Stimulated activated CD4-positive, alpha-beta T cell treated with anti-CD3 and anti-CD28 coated beads, TNF-alpha, amount 100 ng/mL, for 1 hour (primary cell): ENCODE measurements around the gene FBXO38.
A peak's percentile ranks its signal among the peaks of the same experiment; 100 is the strongest.

Experiments used
- DNase-seq, 3 donors: peaks; one replicate each; pipeline ENCODE4 v3.0.0-alpha.2; 2020; ENCODE audit warnings: low read depth in 3 of 3, low spot score in 1 of 3

Gene FBXO38

GRCh38 chr5:148383564-148384379, at the start of gene FBXO38:
TSS of gene FBXO38 (plus strand) at chr5:148383958. CDS start at chr5:148394777, 10,819 bp downstream.
- DNase-seq: peak; percentile 88 to 93 (median 92)

GRCh38 chr5:148335259-148335658, 48.5 kb upstream of the FBXO38 start, which contains the start of gene SPINK9:
TSS of gene SPINK9 (plus strand) at chr5:148335559. CDS start at chr5:148335614, 55 bp downstream.
- DNase-seq: no peak

- no peak for DNase-seq
Measured at GRCh38 chr5:148336704-148337435, 46.9 kb upstream of the FBXO38 start.

- no peak for DNase-seq
Measured at GRCh38 chr5:148342371-148343045, 41.2 kb upstream of the FBXO38 start.

DNA sequence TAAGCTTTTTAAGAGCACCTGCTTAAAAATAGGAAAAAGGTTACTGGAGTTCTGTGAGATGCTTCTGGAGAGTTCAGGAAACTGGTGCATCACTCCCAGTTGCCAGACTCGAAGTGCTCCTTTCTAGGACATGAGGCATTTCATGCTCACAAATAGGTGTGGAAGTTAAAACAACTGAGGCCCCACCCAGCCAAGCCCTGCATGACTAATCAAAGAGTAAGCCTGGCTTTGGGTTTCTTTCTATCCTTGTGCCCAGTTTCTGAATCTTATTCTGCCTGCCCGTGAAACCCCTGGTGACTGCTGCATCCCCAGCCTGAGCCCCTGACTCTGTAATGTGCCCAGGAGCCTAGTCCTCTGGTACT, 40.7 kb upstream of the FBXO38 start:
- DNase-seq: no peak

GRCh38 chr5:148343603-148344487, 39.9 kb upstream of the FBXO38 start:
- DNase-seq: no peak

GRCh38 chr5:148347706-148348105, 36.1 kb upstream of the FBXO38 start:
- no peak for DNase-seq

DNA sequence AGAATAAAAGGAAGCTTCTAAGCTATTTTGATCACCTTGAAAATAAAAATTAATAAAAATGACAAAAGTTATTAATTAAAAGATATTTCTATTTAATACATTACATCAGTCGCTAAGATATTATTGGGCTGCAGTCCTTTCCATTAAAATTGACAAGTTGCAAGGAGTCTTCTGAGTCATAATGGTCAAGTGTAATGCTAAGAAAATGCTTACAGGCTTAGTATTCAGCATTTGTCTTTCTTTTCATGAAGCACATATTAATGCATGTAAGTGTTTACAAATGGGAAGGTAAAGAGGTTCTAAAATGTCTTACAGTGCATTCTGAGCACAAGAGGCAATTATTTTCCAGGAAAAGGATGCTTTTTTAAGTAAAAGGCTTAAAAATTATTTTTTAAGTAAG, 31.1 kb upstream of the FBXO38 start:
- no peak for DNase-seq

DNA sequence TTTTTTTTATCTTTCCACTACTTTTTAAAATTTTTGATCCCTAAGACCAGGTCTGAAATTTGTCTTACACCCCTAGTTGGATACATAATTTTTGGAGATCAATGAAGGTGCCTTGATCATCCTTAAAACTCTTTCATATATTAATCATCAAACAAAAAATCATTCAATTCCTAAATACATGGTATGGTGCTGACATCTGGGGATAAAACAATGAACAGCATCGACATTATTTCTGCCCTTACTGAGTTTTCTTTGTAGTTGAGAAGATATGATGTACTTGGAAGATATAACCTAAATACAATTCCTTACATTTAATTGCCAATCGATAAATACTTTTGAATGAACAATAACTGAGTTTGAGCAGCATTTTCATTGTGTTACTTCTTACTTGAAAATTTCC, 30.1 kb upstream of the FBXO38 start:
- DNase-seq: no peak

- no peak for DNase-seq
Measured at GRCh38 chr5:148364343-148364742, 19.4 kb upstream of the FBXO38 start.

GRCh38 chr5:148368299-148368698, 15.5 kb upstream of the FBXO38 start:
- no peak for DNase-seq

GRCh38 chr5:148372166-148372725, 11.5 kb upstream of the FBXO38 start:
- DNase-seq: no peak

GRCh38 chr5:148372893-148373292, 10.9 kb upstream of the FBXO38 start:
- DNase-seq: no peak

- DNase-seq: no peak
Measured at GRCh38 chr5:148374690-148375360, 8.9 kb upstream of the FBXO38 start.

DNA sequence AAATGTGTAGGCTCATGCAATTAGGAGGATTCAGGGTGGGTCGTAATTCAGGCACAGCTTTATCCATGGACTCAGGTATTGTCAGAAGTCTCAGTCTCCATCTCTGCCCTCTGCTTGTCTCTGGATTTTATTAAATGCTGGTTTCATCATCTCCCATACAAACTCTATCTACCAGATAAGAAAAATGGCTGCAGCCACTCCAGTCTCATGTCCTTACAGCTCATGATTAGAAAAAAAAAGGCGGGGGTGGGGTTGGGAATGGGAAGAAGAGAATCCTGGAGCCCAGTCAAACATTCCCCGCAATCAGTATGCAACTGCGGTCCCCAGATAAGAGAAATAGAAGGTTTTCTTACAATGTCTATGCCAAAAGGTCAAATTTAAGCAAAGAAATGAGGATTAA, 7.6 kb upstream of the FBXO38 start:
- DNase-seq: no peak

DNA sequence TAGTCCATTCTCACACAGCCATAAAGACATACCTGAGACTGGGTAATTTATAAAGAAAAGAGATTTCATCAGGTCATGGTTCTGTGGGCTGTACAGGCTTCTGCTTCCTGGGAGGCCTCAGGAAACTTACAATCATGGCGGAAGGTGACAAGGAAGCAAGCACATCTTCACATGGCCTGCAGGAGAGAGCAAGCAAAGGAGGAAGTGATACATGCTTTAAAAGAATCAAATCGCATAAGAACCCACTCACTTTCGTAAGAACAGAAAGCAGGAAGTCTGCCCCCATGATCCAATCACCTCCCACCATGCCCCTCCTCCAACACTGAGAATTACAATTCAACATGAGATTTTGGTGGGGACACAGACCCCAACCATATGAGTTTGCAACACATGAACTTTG, 5.1 kb upstream of the FBXO38 start:
- no peak for DNase-seq

DNA sequence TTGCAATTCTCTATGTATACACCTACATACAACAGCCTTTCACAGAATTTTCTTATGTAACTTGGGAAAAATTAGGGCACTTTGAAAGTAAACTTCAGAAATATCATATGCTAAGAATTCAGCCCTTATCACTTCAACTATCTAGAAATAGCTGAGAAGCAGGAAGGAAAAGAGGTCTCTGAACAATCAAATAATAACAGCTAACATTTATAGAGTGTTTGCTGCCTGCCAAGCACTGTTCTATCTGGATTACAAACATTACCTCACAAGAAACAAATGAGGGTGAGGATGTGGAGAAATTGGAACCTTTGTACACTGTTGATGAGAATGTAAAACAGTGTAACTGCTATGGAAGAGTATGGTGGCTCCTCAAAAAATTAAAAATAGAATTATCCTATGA, 4.4 kb upstream of the FBXO38 start:
- DNase-seq: no peak

DNA sequence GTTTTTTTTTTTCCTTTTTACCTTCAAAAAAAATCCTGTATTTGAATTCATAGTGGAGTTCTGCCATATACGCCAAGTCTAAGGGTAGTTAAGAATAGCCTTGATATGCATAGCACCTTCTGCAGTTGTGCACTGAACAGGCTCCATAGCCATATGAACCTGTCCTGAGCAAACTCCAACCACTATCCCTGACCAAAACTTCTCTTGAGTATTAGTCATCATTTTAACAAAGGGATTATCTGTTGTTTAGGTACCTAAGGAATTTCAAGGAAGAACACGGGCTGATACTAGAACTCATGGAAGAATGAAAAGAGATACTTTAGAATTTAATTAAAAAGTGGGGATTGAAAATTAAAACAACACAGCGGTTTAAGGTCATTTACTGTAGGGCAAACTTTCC, 1.9 kb upstream of the FBXO38 start:
- no peak for DNase-seq

DNA sequence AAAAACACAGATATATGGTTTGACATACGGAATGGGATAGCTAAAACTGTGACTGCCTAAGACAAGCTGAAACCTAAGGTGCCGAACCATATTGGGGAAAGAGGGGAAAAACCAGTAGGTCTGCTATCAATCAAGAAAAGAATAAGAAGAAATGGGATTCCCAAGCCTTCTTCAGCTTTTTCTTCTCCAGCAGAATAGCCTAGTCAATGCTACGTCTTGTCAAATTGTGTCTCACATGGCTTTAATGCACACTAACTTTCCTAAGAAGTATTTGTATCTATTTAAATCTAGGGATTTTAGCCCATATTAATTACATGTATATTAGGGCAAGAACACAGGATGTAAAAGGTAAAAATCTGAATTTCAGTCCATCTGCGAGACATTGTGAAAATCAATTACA, 797 bp upstream of the FBXO38 start:
- no peak for DNase-seq

DNA sequence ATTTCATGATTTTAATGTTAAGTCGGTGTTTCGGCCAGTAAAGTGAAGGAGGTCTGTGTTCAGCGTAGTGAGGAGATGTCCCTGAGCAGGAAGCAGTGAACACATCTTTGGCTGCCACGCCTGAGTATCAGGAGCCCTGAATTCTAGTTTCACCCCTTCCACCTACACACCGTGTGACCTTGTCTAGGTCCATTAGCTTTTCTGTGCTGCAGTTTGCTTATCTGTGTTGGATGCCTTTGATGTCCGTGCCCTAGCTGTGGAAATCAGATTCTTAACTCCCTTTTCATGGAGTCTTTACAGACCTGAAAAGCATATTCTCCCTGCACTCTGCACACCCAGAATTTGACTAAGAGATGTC, 601 bp downstream of the FBXO38 start:
- DNase-seq: no peak
